CD4-positive, alpha-beta T cell (primary cell): ENCODE measurements around the gene CCT7. TPM values are rescaled to one million over a fixed set of nuclear protein-coding genes. Genes with fewer than 3 reads are reported as not detected.
A peak's percentile ranks its signal among the peaks of the same experiment; 100 is the strongest.
"Not testable (repeated sequence)": the region's sequence is repeated elsewhere in the genome, so short reads cannot be mapped to it uniquely, and the experiment has no call there.

ENCODE experiments used
- ATAC-seq: fragments of 200-7000 bp; cut with Tn5 transposase; one replicate; pipeline ENCODE4 v1.10.0; 2022; ENCODE audit warnings: mild to moderate bottlenecking; ENCODE audit not compliant: poor library complexity
- CTCF ChIA-PET: fragments of 350-600 bp; sonication (Branson Sonifier 250); formaldehyde crosslinking; loops from one replicate; lab custom pipeline; 2021; ENCODE audit warnings: antibody characterized with exemption, inconsistent platforms; lab: Charles Lee
- POLR2A ChIA-PET: fragments of 350-600 bp; sonication (Branson Sonifier 250); formaldehyde crosslinking; loops from one replicate; lab custom pipeline; 2021; ENCODE audit warnings: antibody characterized with exemption, inconsistent platforms; lab: Charles Lee
- DNase-seq, 14 experiments: peaks; one replicate each; pipeline ENCODE4 v3.0.0-alpha.2; 2013 to 2020; ENCODE audit warnings: mixed read lengths in 2 of 14
- H3K27ac ChIP-seq, 2 donors: one replicate each; pipeline versions ENCODE4 v1.5.1 to v1.7.0; 2013; ENCODE audit warnings: low read length in 2 of 2, low read depth in 1 of 2, mild to moderate bottlenecking in 1 of 2
- H3K27me3 ChIP-seq, 2 experiments: 1 replicate in 1 of 2; 2 replicates in 1 of 2; pipeline versions ENCODE4 v1.6.1 to v1.7.0; 2013; ENCODE audit warnings: low read length in 2 of 2, control low read depth in 1 of 2, mild to moderate bottlenecking in 1 of 2, moderate library complexity in 1 of 2; ENCODE audit not compliant: insufficient read depth in 2 of 2, control insufficient read depth in 1 of 2
- H3K36me3 ChIP-seq: one replicate; pipeline ENCODE4 v1.6.1; 2013; ENCODE audit warnings: low read length, control low read depth; ENCODE audit not compliant: insufficient read depth
- H3K4me1 ChIP-seq: one replicate; pipeline ENCODE4 v1.6.1; 2013; ENCODE audit warnings: low read length, control low read depth; ENCODE audit not compliant: insufficient read depth
- H3K4me3 ChIP-seq: one replicate; pipeline ENCODE4 v1.5.1; 2013; ENCODE audit warnings: mild to moderate bottlenecking, low read length, moderate library complexity
- H3K9me3 ChIP-seq, 2 experiments: 1 replicate in 1 of 2; 2 replicates in 1 of 2; pipeline versions ENCODE4 v1.6.1 to v1.7.0; 2013; ENCODE audit warnings: low read length in 2 of 2, mild to moderate bottlenecking in 2 of 2, control low read depth in 1 of 2, moderate library complexity in 1 of 2; ENCODE audit not compliant: control insufficient read depth in 1 of 2, insufficient read depth in 1 of 2
- H3K27ac Mint-ChIP-seq: one replicate; pipeline ENCODE4 v1.8.0; 2020; ENCODE audit warnings: mixed read lengths
- H3K27me3 Mint-ChIP-seq: one replicate; pipeline ENCODE4 v1.8.0; 2021; ENCODE audit warnings: mixed read lengths
- H3K36me3 Mint-ChIP-seq: one replicate; pipeline ENCODE4 v1.8.0; 2021; ENCODE audit warnings: low read depth, mixed read lengths
- H3K4me1 Mint-ChIP-seq: one replicate; pipeline ENCODE4 v1.8.0; 2021; ENCODE audit warnings: low read depth, mixed read lengths
- H3K4me3 Mint-ChIP-seq: one replicate; pipeline ENCODE4 v1.8.0; 2020; ENCODE audit warnings: mild to moderate bottlenecking, mixed read lengths
- H3K9me3 Mint-ChIP-seq: one replicate; pipeline ENCODE4 v1.8.0; 2020; ENCODE audit warnings: mixed read lengths
- CTCF ChIP-seq: fragments of 200-600 bp; IDR thresholded peaks from one replicate; pipeline ENCODE4 v1.8.0; 2022; ENCODE audit warnings: antibody characterized with exemption, mild to moderate bottlenecking
- intact Hi-C, 2 experiments: fragments of 100-400 bp; cut with DNase I in 1 of 2; cut with micrococcal nuclease in 1 of 2; formaldehyde crosslinking; loops; one replicate each; pipeline versions ENCODE4 v1.15.1 to v1.9.0; 2023 to 2025; cut with DNase I, micrococcal nuclease
- total RNA-seq, 174 experiments: library from RNA in 2 of 174; stranded (reverse) in 2 of 174; gene quantifications; one replicate each; pipeline ENCODE4 v1.2.3 and lab custom pipeline; 2021 to 2026

The CCT7 gene
- total RNA-seq, 2 experiments from 2014 or later, result 86.9 to 96.9 TPM

- Histone ChIP-seq H3K4me3 (no peak overlapping the region), H3K9me3 (no peaks in the 10 kb centered on the region), H3K36me3 (no peaks in the 10 kb centered on the region), H3K27ac (no peak overlapping the region), H3K4me1 (peaks cover 13% of the 10 kb centered on the region), H3K27me3 (no peaks in the 10 kb centered on the region)
- CTCF ChIA-PET, result no interaction called here
- Mint-ChIP-seq H3K4me3 (no peak overlapping the region), H3K27ac (no peak overlapping the region), H3K9me3 (no peaks in the 10 kb centered on the region), H3K27me3 (no peaks in the 10 kb centered on the region), H3K4me1 (no peaks in the 10 kb centered on the region), H3K36me3 (peaks cover 29% of the 10 kb centered on the region)
- DNase-seq (peak in 1 of 14 experiments; percentile 29), ATAC-seq (no peak)
- intact Hi-C loops, result no loop called here
- POLR2A ChIA-PET, result no interaction called here
- TF ChIP-seq CTCF, result no peak
Measured at GRCh38 chr2:73260338-73260984, 26.4 kb downstream of the CCT7 start.

- DNase-seq (no peak), ATAC-seq (no peak)
- intact Hi-C loops, result no loop called here
- TF ChIP-seq CTCF, result no peak
- Histone ChIP-seq H3K4me1 (peaks cover 14% of the 10 kb centered on the region), H3K4me3 (no peak overlapping the region), H3K36me3 (no peaks in the 10 kb centered on the region), H3K9me3 (no peaks in the 10 kb centered on the region), H3K27ac (no peak overlapping the region), H3K27me3 (no peaks in the 10 kb centered on the region)
- Mint-ChIP-seq H3K27me3 (no peaks in the 10 kb centered on the region), H3K36me3 (peaks cover 35% of the 10 kb centered on the region), H3K4me3 (no peak overlapping the region), H3K4me1 (peaks cover 6% of the 10 kb centered on the region), H3K9me3 (no peaks in the 10 kb centered on the region), H3K27ac (no peak overlapping the region)
- ChIA-PET POLR2A (no interaction called here), CTCF (no interaction called here)
Measured at GRCh38 chr2:73262108-73262651, 28.1 kb downstream of the CCT7 start.

- DNase-seq, CTCF ChIA-PET, intact Hi-C loops, H3K27ac Mint-ChIP-seq, ATAC-seq, H3K9me3 ChIP-seq, H3K4me3 ChIP-seq, H3K27me3 Mint-ChIP-seq, POLR2A ChIA-PET, H3K9me3 Mint-ChIP-seq, H3K4me3 Mint-ChIP-seq, H3K36me3 ChIP-seq, H3K27me3 ChIP-seq, H3K27ac ChIP-seq: not testable (repeated sequence)
- peaks cover 13% of the 10 kb centered on the region for H3K4me1 Mint-ChIP-seq
- H3K4me1 ChIP-seq, result peaks cover 10% of the 10 kb centered on the region
- peaks cover 36% of the 10 kb centered on the region for H3K36me3 Mint-ChIP-seq
Measured at GRCh38 chr2:73262691-73263429, 28.8 kb downstream of the CCT7 start.
